CD4-positive, alpha-beta T cell treated with Interleukin-4 for 1 hour (primary cell): ENCODE data around the gene SLC25A13.
"Not testable (repeated sequence)": the region's sequence is repeated elsewhere in the genome, so short reads cannot be mapped to it uniquely, and the experiment has no call there.

Experiments used
- DNase-seq, 2 donors: peaks; one replicate each; pipeline ENCODE4 v3.0.0-alpha.2; 2020 to 2022

Gene SLC25A13

DNA sequence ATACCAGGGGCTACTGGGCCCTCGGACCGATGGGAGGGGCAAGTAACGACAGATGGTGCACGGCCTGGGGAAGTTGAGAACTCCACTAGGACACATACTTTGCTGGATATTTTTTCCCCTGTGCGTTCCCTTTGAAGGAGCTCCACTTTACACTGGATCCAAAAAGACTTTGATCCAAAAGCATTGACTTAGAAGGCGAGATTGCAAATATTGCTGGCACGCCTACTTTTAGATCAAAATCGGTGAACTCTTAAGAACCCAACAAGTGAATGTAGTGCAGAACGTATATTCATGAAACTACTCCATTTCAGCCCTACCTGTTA lies 436 bp upstream of the SLC25A13 start:
- peak in 1 of 2 donors; percentile 5 for DNase-seq

DNA sequence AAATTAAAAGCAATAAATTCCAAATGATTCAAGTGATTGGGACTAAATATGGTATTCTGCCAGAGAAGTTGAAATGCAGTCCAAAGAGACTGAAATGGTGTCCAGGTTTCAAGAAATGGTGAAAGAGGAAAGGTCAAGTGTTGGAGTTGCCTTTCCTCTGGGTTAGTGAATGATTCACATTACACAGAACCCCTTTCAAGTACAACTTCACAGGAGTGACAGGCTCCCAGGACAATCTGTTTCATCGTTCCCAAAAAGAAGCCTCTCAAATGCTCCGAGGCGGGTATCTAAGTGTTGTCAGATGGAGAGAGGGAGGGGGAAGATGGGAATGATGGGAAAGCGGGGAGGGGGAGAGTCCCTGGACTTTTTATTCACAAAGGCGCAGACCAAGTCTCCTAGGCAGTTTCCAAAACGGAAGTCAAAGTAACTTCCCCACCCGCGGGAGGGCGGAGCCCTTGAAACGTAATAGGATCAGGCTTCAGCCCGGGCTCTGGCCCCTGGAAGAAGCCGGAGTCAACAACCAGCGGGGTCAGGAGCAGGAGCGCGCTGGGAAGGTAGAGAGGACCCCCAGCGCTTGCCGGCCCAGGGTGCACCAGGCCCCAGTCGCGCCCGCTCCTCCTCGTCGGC lies 754 bp downstream of the SLC25A13 start:
- peak; percentile 51 to 52 for DNase-seq

DNA sequence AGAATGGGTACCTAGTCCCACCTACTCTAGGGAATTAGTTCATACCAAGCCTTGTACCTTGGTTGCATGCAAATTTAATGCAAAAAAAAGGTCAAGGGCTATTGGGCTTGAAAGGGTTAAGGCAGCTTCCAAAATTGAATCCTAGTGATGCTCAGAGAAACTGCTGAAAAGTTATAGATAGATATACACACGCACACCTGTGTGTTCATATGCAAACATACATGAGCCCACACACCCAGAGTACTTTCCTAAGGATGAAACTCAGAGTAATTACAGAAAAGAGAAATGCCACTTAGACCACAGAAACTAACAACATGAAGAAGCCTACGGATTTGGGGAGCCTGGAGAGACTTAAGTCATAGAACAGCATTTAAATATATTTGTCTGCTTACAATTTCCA lies 1.5 kb downstream of the SLC25A13 start:
- no peak for DNase-seq

DNA sequence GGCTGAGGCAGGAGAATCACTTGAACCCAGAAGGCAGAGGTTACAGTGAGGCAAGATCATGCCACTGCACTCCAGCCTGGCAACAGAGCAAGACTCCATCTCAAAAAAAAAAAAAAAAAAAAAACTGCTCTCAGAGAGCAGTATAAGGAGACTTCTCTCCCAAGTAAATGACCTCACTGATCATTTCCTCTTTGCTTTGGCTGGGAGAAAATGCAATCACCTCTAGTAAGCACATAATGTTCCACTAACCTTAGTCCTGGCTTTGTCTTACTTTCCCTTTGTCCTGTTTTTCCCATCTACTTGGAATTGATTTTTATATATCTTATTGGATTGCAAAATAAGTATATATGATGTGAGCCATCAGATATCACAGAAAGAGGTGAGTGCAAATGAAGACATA lies 2.5 kb downstream of the SLC25A13 start:
- no peak for DNase-seq

DNA sequence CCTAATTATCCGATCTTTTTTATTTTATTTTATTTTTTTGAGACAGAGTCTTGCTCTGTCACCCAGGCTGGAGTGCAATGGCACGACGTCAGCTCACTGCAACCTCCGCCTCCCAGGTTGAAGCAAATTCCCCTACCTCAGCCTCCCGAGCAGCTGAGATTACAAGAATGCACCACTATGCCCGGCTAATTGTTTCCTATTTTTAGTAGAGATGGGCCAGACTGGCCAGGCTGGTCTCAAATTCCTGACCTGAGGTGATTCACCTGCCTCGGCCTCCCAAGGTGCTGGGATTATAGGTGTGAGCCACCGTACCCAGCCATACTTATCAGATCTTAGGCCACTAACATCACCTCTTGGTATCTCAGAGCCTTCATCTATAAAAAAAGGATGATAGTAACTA lies 4.9 kb downstream of the SLC25A13 start:
- no peak for DNase-seq

DNA sequence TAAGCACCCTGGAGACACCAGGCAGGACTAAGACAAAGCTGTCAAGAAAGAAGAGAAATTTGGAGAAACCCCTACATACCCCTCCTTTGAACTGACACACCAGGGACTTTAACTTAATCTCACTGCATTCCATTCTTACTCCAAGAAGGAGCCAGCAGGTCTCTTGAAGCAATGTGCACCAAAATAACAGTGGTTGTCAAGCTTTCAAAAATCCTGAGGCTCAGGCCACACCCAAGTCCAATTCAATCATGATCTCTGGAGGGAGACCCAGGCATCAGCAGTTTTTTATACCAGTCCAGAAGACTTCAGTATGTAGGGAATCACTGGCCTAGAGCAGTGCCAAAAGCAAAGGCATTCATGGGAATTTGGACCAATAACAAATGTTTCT lies 6.8 kb downstream of the SLC25A13 start:
- DNase-seq: no peak

DNA sequence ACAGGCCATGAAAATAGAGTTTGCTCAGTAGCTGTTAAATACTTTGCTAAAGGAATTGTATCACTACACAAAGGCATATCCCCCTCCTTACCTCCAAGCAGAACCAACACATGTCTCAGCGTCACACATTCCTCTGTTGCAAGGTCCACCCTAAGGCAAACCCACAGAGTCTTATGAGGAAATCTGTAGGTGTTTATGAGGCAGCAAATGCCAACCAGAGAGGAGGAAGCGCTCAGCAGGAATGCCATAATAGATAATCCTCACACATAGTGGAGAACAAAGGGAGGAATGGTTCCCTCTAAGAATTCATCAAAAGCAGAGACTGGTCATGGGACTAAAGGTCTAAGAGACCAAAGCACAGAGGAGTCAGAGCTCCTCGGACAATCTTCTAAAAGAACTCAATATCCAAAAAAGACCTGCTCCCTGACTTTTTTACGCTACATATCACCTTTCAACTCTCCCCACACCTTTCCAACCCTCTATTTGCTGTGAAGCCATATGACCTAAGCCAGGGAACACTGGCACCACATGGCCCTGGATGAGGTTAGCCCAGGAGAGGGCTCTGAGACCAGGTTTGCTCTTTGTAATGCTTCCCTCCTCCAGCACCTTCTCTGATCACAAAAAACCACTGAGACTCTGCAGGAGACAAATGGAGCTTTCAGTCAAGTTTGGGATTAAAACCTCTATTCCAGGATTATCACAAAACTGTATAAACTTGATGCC lies 7.3 kb downstream of the SLC25A13 start:
- no peak for DNase-seq

DNA sequence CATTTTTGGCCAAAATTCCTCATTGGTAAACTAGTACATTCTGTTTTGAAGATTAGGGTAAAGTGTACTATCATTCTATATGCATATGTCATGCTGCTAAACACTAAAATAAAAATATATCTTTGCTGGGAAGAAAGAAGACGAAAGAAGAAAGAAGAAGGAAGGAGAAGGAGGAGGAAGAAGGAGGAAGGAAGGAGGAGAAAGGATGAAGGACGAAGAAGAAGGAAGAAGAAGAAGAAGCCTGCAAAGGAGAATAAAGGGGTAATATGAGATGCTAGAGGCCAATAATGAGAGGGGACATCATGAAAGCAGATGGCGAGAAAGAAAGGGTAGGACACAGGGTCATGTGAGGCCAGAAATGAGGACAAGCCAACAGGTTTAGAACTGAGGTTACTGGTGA lies 8.0 kb downstream of the SLC25A13 start:
- DNase-seq: no peak

DNA sequence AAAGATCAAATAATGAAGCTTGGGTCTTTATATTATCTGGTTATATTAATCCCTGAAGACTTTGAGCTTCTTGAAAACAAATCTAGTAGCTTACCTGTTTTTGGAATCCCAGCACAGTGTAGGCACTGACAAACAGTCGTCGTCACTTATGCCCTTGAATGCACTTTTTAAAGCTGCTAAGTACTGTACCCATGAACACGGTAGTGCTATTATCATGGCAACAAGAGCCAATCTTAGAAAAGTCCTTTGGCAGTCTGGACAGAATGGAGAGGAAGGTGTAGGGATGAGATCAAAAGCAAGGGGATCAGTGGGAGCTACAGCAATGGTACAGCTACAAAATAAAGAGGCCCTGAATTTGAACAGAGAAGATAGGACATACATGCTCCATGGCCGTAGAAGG lies 9.4 kb downstream of the SLC25A13 start:
- DNase-seq: no peak

DNA sequence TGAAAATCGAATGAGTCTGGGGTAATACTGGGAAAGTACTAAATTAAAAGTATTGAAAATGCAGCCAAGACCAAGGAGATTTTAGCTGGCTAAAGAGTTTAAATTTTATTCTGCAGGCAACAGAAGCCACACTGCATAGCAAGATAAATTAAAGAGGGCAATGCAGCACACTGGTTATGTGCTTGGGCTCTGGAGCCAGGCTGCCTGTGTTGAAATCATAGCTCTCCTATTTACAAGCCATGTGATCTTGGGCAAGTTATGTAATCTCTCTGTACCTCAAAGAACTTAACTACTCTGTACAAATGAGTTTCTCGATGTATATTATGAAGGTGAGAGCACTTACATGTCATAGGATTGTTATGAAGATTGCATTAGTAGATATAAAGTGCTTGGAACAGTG lies 9.9 kb downstream of the SLC25A13 start:
- DNase-seq: no peak

DNA sequence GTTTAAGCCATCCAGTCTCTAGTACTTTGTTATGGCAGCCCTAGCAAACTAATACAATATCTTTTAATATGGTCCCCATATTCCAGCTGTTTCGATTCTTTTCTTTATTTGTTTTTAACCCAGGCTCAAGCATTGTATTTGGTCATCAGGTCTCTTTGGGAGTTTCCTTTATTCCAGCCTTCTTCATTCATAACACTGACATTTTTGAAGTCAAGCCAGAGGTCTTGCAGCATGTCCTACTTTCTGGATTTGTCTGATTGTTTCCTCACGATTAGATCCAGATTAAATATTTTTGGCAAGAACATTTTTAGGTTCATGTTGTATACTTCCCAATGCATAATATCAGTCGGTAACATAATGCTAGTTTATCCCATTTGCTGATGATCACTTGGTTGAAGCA lies 11.8 kb downstream of the SLC25A13 start:
- DNase-seq: no peak

DNA sequence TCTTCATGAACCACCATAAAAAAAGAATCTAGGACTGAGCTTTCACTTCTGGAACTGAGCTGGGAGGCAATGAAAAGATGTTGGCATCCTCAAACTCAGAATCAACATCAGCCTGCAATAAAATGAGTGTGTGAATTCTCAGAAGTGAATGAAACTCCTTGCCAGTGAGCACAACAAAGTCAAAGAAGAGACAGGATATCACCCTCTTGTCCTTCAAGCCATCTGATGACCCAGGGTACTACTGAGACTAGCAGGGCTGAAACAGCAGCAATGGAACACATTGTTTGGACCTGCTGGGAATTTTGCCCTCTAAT lies 13.0 kb downstream of the SLC25A13 start:
- no peak for DNase-seq

DNA sequence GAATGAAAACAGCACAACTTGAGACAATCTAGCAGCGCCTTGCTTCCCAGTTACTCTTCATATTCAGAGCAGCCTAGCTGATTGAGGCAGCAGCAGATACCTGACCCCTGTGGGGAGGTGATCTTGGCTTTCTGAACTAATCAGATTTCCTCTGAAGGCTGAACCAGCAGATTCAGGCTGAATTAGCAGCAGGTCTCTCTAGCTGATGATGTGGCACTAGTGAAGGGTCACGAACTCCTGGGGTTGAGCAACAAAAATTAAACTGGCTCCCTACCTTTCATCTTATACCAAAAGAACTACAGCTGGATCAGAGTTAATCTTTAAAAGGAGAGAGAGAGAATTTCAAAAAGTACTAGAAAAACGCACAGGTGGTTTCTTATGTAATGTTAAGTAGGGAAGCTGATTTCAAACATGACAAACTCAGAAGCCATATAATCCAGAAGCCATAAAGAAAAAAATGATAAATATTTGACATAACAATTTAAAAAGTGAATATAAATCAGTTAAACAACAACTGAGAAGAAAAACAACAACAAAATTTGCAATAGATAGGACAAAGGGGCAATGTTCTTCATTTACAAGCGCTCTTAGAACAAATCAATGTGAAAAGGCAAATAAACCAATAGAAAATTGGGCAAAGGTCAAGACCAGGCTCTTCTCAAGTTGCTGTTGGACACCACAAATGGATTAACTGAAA lies 13.5 kb downstream of the SLC25A13 start:
- DNase-seq: no peak

DNA sequence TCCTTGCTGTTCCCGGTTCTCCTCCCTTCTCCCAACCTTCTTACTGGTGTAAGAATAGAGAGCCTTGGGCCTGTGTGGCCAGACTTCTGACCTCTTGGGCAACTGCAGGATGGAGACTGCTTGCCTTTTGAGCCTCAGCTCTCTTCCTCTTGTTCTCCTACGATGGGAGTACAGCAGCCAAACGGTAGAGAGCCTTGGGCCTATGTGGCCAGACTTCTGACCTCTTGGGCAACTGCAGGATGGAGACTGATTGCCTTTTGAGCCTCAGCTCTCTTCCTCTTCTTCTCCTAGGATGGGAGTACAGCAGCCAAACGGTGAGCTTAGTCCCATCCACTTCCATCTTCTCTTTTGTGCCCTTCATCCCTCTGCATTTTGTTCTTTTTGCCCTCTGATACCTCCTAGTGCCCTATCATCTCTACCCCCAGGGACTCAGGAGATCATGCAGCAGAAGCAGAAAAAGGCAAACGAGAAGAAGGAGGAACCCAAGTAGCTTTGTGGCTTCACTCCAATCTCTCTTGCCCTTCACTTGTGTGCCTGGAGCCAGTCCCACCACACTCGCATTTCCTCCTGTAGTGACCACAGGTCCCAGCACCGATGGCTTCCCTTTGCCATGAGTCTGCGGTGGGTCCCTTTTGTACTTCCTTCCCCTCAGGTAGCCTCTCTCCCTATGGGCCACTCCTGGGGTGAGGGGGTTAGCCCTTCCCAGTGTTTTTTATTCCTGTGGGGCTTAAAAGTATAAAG lies 15.3 kb downstream of the SLC25A13 start:
- DNase-seq: no peak

DNA sequence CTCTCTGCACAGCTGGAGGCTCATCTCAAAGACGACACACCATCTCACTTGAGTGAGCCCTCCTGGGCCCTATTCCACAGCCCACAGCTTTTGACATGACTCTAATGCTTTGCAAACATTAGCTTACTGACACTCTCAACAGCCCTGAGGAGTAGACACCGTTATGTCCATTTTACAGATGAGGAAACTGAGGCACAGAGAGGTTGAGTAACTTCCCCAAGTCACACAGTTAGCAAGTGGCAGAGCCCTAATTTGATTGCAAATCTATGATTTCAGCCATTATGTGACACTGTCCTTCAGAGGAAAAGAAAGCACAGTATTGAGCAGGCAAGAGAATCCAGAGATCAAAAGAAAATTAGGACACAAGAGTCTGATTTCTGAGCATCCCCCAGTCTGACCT lies 16.0 kb downstream of the SLC25A13 start:
- DNase-seq: no peak

DNA sequence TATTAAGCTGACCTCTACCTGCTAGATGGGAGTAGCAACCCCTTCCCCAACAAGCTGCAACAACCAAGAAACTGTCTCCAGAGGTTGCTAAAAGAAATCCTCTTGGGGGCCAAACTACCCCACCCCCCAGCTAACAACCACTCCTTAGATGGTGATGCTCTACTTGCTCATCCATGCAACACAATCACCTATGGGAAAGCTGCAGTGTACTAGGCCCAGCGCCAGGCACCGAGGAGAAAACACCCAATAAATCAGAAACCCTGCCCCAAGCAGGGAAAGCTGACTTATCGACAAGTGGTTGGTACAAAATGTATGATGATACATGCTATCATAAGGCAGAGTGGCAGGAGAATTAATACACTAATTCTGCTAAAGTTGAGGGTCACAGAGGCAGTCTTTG lies 17.3 kb downstream of the SLC25A13 start:
- DNase-seq: no peak

DNA sequence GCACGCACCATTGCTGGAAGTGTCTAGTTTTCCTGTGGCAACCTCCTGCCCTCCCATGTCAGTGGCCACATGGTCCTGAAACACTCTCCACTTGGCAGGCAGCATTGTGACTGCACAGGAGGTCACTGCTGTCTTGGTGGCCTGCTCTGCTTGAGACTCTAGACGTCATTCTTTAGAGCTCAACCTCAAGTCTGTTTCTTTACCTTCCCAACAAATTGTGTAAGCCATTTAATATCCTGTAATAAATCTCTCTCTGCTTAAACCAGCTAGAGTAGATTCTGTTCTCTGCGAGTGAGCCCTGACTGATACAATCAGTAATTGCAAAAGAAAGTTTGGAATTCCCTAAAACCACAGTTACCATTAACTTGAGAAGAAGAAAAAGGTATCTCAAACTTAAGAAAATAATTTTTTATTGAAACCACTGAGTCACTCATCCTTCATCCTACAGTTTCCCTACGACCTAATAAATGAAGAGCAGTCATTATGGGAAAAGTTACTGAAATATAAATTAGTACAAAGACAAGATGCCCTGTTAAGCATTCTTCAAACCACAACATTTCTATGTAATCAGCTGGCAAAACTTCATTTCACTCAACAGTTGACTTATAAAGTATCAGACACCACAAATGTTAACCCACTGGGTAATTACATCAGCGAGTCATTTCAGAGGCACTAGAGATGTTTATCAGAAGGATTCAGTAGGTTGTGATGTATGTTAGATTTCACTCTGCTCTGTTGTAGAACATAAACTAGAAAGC lies 18.0 kb downstream of the SLC25A13 start:
- DNase-seq: no peak

DNA sequence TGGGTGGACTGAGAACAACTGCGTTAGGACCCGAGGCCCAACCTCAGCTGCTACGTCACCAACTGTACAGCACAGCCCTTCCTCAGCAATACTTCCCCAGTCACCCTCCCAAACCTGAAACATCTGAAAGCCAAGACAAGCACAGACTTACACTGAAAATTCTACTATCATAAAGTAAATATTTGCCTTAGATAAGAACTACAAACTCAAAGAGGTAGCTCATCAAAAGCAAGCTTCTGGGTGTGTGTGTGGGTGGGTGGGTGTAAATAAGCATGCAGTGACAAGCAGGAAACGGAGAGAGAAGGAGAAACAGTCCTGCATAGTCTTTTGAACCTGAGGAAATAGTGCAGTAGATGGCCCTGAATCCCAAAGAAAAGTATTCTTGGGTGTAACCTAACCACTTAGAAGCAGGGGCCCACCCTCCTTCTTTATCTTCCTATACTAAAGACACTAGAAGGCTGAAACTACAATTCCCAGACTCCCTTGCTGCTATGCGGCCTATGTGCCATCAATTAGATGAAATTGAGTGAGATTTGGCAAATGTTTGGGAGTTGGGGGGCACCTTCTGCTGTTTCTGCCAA lies 18.7 kb downstream of the SLC25A13 start:
- no peak for DNase-seq

DNA sequence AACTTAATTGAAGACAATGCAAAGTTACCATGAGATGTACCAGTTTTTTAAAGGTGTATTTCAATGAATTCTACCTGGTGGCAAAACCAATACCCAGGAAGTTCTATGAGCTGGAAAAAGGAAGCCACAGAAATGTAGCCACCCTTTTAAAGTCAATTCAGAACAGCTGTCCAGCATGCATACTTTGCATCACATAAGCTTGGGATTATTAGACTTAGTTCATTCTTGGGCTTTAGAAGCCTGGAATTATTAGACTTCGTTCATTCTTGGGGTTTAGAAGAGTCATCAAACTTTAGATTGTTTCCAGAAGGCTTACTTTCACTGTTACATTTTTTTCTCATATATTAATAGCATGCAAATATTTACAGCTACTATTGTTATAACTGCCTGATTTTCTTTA lies 20.9 kb downstream of the SLC25A13 start:
- no peak for DNase-seq

DNA sequence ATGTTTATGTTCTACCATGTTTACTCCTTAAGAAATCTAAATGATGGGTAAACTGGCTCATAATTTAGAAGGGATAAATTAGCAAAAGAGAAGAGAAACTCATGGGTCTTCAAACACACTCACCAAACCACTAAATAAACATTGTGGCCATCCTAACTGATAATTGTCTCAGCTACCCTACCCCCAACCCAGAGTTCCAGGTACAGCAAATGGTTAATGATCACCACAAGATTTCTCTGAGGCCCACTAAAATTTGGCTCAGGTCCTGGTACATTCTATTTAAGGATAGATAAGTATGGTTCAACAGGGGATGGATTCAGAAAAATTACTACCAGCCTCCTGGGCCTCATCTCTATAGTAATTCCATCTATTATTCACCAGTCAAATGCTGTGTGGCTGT lies 21.4 kb downstream of the SLC25A13 start:
- no peak for DNase-seq

DNA sequence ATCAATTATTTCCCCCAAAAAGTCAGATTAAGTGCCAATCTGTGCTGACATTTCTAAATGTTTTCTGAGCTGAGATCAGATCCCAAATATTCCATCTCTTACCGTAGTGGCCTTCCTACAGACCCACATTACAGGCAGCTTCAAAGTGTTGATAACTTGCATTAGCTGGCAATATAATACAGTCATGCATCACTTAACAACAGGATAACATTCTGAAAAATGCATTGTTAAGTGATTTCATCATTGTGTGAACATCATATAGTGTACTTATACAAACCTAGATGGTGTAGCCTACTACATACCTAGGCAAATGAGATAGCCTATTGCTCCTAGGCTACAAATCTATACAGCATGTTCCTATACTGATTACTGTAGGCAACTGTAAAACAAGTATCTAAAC lies 22.4 kb downstream of the SLC25A13 start:
- DNase-seq: no peak

DNA sequence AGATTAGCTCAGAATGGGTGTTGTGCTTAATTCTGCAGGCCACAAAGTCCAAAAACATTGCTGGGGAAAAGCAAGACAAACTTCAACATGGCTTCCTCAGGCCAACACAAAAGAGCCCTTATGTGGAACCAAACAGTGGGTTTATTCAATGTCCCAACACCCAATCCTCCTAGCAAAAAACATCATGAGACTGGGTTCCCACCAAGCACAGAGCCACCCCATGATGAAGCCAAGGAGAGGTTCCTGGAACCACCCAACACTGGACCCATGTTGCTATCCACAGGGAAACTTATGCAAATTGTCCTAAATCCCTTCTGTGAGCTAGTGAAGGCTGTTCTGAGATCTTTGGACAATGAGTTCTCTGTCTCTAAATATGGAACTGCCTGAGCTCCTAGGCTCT lies 24.0 kb downstream of the SLC25A13 start:
- no peak for DNase-seq

DNA sequence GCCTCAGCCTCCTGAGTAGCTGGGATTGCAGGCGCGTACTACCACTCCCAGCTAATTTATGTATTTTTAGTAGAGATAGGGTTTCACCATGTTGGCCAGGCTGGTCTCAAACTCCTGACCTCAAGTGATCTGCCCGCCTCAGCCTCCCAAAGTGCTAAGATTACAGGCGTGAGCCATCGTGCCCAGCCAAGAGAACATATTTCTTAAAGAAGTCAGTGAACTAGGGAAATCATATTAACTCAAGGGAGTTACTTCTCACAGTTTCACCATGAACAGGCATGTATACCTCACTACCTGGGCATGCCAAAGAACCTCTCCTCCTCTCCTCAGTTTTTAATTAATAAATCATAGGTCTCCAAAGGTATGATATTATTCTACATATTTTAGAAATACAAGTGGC lies 24.5 kb downstream of the SLC25A13 start:
- not testable (repeated sequence) for DNase-seq
